Measurements from ENCODE around the gene DMBT1. TPM values are rescaled to one million over a fixed set of nuclear protein-coding genes. Genes with fewer than 3 reads are reported as not detected.

Gene DMBT1
- total and polyA plus RNA-seq, 9 donors = 0.03 to 0.46 (median 0.10) TPM; not detected in 2

- no peak for TF ChIP-seq CTCF (IDR thresholded peaks at IDR 0.05)
- TF ChIP-seq POLR2A (IDR thresholded peaks at IDR 0.05) = no peak
- no peak for TF ChIP-seq EP300 (IDR thresholded peaks at IDR 0.05)
- Histone ChIP-seq H3K27ac (no peak overlapping the region), H3K9me3 (no peaks in the 10 kb centered on the region), H3K27me3 (no peaks in the 10 kb centered on the region), H3K4me3 (no peak overlapping the region), H3K4me1 (ENCODE audit: insufficient read depth) (no peaks in the 10 kb centered on the region), H3K36me3 (no peaks in the 10 kb centered on the region)
- intact Hi-C loops (cut with DNase I) = no loop called here
- no peak for DNase-seq
- 77 to 80% (median 78%) methylated on average over 4 of the region's 4 CpGs for WGBS, 3 donors
Measured at GRCh38 chr10:122541541-122542002, 19.0 kb upstream of the DMBT1 start.

GRCh38 chr10:122543676-122544445, 16.7 kb upstream of the DMBT1 start:
- intact Hi-C loops (cut with DNase I) = no loop called here
- no peaks in the 10 kb centered on the region for H3K27me3 ChIP-seq
- no peak overlapping the region for H3K27ac ChIP-seq
- H3K9me3 ChIP-seq = no peaks in the 10 kb centered on the region
- no peaks in the 10 kb centered on the region for H3K4me1 ChIP-seq (ENCODE audit: insufficient read depth)
- TF ChIP-seq POLR2A (IDR thresholded peaks at IDR 0.05) = no peak
- TF ChIP-seq CTCF (IDR thresholded peaks at IDR 0.05) = no peak
- TF ChIP-seq EP300 (IDR thresholded peaks at IDR 0.05) = no peak
- no peak for DNase-seq
- 84 to 88% (median 84%) methylated on average over 10 of the region's 10 CpGs for WGBS, 3 donors
- no peaks in the 10 kb centered on the region for H3K36me3 ChIP-seq
- no peak overlapping the region for H3K4me3 ChIP-seq

- H3K4me3 ChIP-seq = no peak overlapping the region
- 86 to 94% (median 94%) methylated on average over 8 of the region's 8 CpGs for WGBS, 3 donors
- TF ChIP-seq EP300 (IDR thresholded peaks at IDR 0.05) (no peak), CTCF (IDR thresholded peaks at IDR 0.05) (no peak)
- no peaks in the 10 kb centered on the region for H3K4me1 ChIP-seq (ENCODE audit: insufficient read depth)
- H3K27ac ChIP-seq = no peak overlapping the region
- DNase-seq = no peak
- no peaks in the 10 kb centered on the region for H3K27me3 ChIP-seq
- H3K36me3 ChIP-seq = no peaks in the 10 kb centered on the region
- intact Hi-C loops (cut with DNase I) = no loop called here
- no peaks in the 10 kb centered on the region for H3K9me3 ChIP-seq
Measured at GRCh38 chr10:122544493-122544892, 16.1 kb upstream of the DMBT1 start.

GRCh38 chr10:122546242-122546641, 14.3 kb upstream of the DMBT1 start:
- intact Hi-C loops (cut with DNase I) = no loop called here
- no peaks in the 10 kb centered on the region for H3K36me3 ChIP-seq
- no peak for DNase-seq
- 93% methylated on average over 8 of the region's 8 CpGs for WGBS, 3 donors
- H3K9me3 ChIP-seq = no peaks in the 10 kb centered on the region
- H3K4me1 ChIP-seq (ENCODE audit: insufficient read depth) = no peaks in the 10 kb centered on the region
- no peak overlapping the region for H3K27ac ChIP-seq
- no peaks in the 10 kb centered on the region for H3K27me3 ChIP-seq
- TF ChIP-seq POLR2A (IDR thresholded peaks at IDR 0.05) (no peak), CTCF (IDR thresholded peaks at IDR 0.05) (no peak), EP300 (IDR thresholded peaks at IDR 0.05) (no peak)
- H3K4me3 ChIP-seq = no peak overlapping the region
